ENCODE results near the gene EPB41L4B.
"Not testable (repeated sequence)": the region's sequence is repeated elsewhere in the genome, so short reads cannot be mapped to it uniquely, and the experiment has no call there.

Gene EPB41L4B

GRCh38 chr9:109241207-109241606 is 79.7 kb downstream of the EPB41L4B start:
- no peak for FAIRE-seq

- no peak for FAIRE-seq
These were observed 81.6 kb downstream of the EPB41L4B start for GRCh38 chr9:109239240-109239639.

- FAIRE-seq: no peak
These were observed 82.2 kb downstream of the EPB41L4B start for GRCh38 chr9:109238655-109239054.

GRCh38 chr9:109238125-109238524 is 82.7 kb downstream of the EPB41L4B start:
- no peak for FAIRE-seq

- FAIRE-seq: no peak
These were observed 88.2 kb downstream of the EPB41L4B start for GRCh38 chr9:109232449-109233237.

- no peak for FAIRE-seq
These were observed 89.3 kb downstream of the EPB41L4B start for GRCh38 chr9:109231593-109231992.

- FAIRE-seq: no peak
These were observed 90.6 kb downstream of the EPB41L4B start for GRCh38 chr9:109230277-109230676.

- FAIRE-seq: no peak
These were observed 91.2 kb downstream of the EPB41L4B start for GRCh38 chr9:109229682-109230081.

- no peak for FAIRE-seq
These were observed 92.7 kb downstream of the EPB41L4B start for GRCh38 chr9:109228093-109228642.

GRCh38 chr9:109225629-109226028 is 95.2 kb downstream of the EPB41L4B start:
- FAIRE-seq: no peak

- FAIRE-seq: no peak
These were observed 96.1 kb downstream of the EPB41L4B start for GRCh38 chr9:109224751-109225150.

GRCh38 chr9:109218242-109218641 is 102.6 kb downstream of the EPB41L4B start:
- FAIRE-seq: not testable (repeated sequence)

GRCh38 chr9:109214414-109214813 is 106.4 kb downstream of the EPB41L4B start:
- no peak for FAIRE-seq

GRCh38 chr9:109213285-109214121 is 107.4 kb downstream of the EPB41L4B start:
- FAIRE-seq: no peak

- no peak for FAIRE-seq
These were observed 108.1 kb downstream of the EPB41L4B start for GRCh38 chr9:109212768-109213167.

GRCh38 chr9:109206670-109207069 is 114.2 kb downstream of the EPB41L4B start:
- no peak for FAIRE-seq

GRCh38 chr9:109205526-109205925 is 115.3 kb downstream of the EPB41L4B start:
- no peak for FAIRE-seq

GRCh38 chr9:109203761-109204360 is 117.0 kb downstream of the EPB41L4B start:
- no peak for FAIRE-seq

GRCh38 chr9:109199676-109200075 is 121.2 kb downstream of the EPB41L4B start:
- no peak for FAIRE-seq

- FAIRE-seq: no peak
These were observed 122.0 kb downstream of the EPB41L4B start for GRCh38 chr9:109198736-109199382.

GRCh38 chr9:109193974-109194556 is 126.8 kb downstream of the EPB41L4B start:
- no peak for FAIRE-seq

GRCh38 chr9:109192732-109193361 is 128.0 kb downstream of the EPB41L4B start:
- no peak for FAIRE-seq

All from A204.1 (cell line).